ENCODE data around the gene DCP1B. TPM values are rescaled to one million over a fixed set of nuclear protein-coding genes. Genes with fewer than 3 reads are reported as not detected.

Gene DCP1B
- total RNA-seq, 2 donors from 2014 or later: 18.3 to 35.4 TPM

GRCh38 chr12:1972856-1973317, 31.4 kb downstream of the DCP1B start:
- Histone ChIP-seq H3K4me1 (ENCODE audit: control insufficient read depth, insufficient read depth, low read length) (no peaks in the 10 kb centered on the region), H3K9ac (ENCODE audit: extremely low read depth, low read length, poor library complexity, severe bottlenecking) (no peak overlapping the region), H3K36me3 (ENCODE audit: control insufficient read depth, insufficient read depth, low read length) (no peaks in the 10 kb centered on the region), H3K4me3 (ENCODE audit: low read length) (no peak overlapping the region), H3K27ac (ENCODE audit: low read depth, low read length) (no peak overlapping the region), H3K9me3 (ENCODE audit: control insufficient read depth, low read length) (no peaks in the 10 kb centered on the region), H3K27me3 (ENCODE audit: control insufficient read depth, insufficient read depth, low read length, poor library complexity, severe bottlenecking) (no peaks in the 10 kb centered on the region)
- Mint-ChIP-seq H3K27ac (no peak overlapping the region), H3K9me3 (no peaks in the 10 kb centered on the region), H3K4me3 (no peak overlapping the region), H3K4me1 (peaks cover 3% of the 10 kb centered on the region), H3K36me3 (ENCODE audit: low read depth) (peaks cover 4% of the 10 kb centered on the region), H3K27me3 (ENCODE audit: insufficient read depth) (no peaks in the 10 kb centered on the region)
- no peak for DNase-seq
- 92 to 94% methylated on average over 9 of the region's 9 CpGs for WGBS, 2 experiments (ENCODE audit: insufficient coverage in 1 of 2, insufficient read length in 1 of 2)
- no peak for TF ChIP-seq CTCF (conservative IDR thresholded peaks at IDR 0.05)

DNA sequence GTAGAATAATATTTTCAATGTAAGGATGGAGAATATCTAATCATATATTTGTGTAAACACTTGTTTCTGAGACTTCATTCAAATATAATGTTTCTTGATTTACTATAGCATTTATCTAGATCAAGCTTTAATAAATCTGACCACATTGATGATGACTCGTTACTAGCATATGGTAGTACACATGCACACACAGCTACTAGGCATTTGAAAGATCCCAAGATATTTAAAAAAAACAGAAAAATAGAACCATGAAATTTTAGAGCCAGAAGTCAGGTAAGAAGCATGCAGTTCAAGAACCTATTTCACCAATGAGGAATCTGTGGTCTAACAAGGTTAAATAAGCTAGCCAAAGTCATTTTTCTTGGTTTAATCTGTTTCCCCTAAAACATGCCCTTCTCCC, 32.0 kb downstream of the DCP1B start:
- no peak for DNase-seq
- Histone ChIP-seq H3K27me3 (ENCODE audit: control insufficient read depth, insufficient read depth, low read length, poor library complexity, severe bottlenecking) (no peaks in the 10 kb centered on the region), H3K27ac (ENCODE audit: low read depth, low read length) (no peak overlapping the region), H3K9ac (ENCODE audit: extremely low read depth, low read length, poor library complexity, severe bottlenecking) (no peak overlapping the region), H3K4me1 (ENCODE audit: control insufficient read depth, insufficient read depth, low read length) (no peaks in the 10 kb centered on the region), H3K9me3 (ENCODE audit: control insufficient read depth, low read length) (no peaks in the 10 kb centered on the region), H3K4me3 (ENCODE audit: low read length) (no peak overlapping the region), H3K36me3 (ENCODE audit: control insufficient read depth, insufficient read depth, low read length) (no peaks in the 10 kb centered on the region)
- Mint-ChIP-seq H3K27ac (no peak overlapping the region), H3K9me3 (no peaks in the 10 kb centered on the region), H3K4me3 (no peak overlapping the region), H3K4me1 (peaks cover 3% of the 10 kb centered on the region), H3K27me3 (ENCODE audit: insufficient read depth) (no peaks in the 10 kb centered on the region), H3K36me3 (ENCODE audit: low read depth) (peaks cover 4% of the 10 kb centered on the region)
- TF ChIP-seq CTCF (conservative IDR thresholded peaks at IDR 0.05): no peak
- 93% methylated on average over 1 of the region's 1 CpG; no CpG with 5 or more reads in 1 of the 2 experiments for WGBS, 2 experiments (ENCODE audit: insufficient coverage in 1 of 2, insufficient read length in 1 of 2)

DNA sequence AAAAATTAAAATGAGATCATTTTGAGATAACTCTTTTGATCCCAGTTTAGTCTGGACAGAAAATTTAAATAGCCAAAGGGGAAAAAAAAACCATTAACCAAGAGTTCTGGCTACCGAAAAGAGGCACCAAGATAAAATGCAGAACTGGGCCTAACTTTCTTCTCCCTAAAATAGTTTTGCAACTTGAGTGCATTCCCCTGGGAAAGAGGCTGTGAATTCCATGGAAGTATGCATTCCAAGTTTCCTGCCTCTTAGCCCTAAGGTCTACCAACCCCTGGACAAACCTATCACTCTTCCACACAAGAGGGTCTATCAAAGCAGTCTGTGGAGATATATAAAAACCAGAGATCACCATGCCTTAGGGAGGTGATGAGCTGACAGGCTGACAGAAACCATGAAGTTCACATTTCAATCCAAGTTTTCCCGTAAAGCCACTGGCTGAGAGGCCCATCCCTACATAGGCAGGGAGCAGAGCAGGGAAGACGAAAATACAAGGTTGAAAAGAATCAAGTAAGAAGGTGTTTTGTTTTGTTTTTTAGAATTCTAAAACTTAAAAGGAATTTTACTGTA, 33.8 kb downstream of the DCP1B start:
- WGBS, 2 experiments (ENCODE audit: insufficient coverage in 1 of 2, insufficient read length in 1 of 2): 83 to 92% methylated on average over 3 of the region's 3 CpGs
- Mint-ChIP-seq H3K4me3 (no peak overlapping the region), H3K4me1 (peaks cover 19% of the 10 kb centered on the region), H3K27ac (no peak overlapping the region), H3K9me3 (no peaks in the 10 kb centered on the region), H3K27me3 (ENCODE audit: insufficient read depth) (no peaks in the 10 kb centered on the region), H3K36me3 (ENCODE audit: low read depth) (peaks cover 6% of the 10 kb centered on the region)
- Histone ChIP-seq H3K9me3 (ENCODE audit: control insufficient read depth, low read length) (no peaks in the 10 kb centered on the region), H3K27ac (ENCODE audit: low read depth, low read length) (no peak overlapping the region), H3K9ac (ENCODE audit: extremely low read depth, low read length, poor library complexity, severe bottlenecking) (no peak overlapping the region), H3K4me3 (ENCODE audit: low read length) (no peak overlapping the region), H3K36me3 (ENCODE audit: control insufficient read depth, insufficient read depth, low read length) (peaks cover 7% of the 10 kb centered on the region), H3K4me1 (ENCODE audit: control insufficient read depth, insufficient read depth, low read length) (no peaks in the 10 kb centered on the region), H3K27me3 (ENCODE audit: control insufficient read depth, insufficient read depth, low read length, poor library complexity, severe bottlenecking) (no peaks in the 10 kb centered on the region)
- no peak for TF ChIP-seq CTCF (conservative IDR thresholded peaks at IDR 0.05)
- DNase-seq: no peak

All from endodermal cell (in vitro differentiated cells).